GM10266 (cell line): ENCODE results near the gene SERGEF.

Experiments
- DNase-seq: peaks from one replicate; pipeline ENCODE4 v3.0.0; 2012; ENCODE audit errors: extremely low spot score
- CTCF ChIP-seq: IDR thresholded peaks from 2 replicates; pipeline ENCODE4 v1.5.1; 2012; ENCODE audit warnings: mild to moderate bottlenecking, low read depth; ENCODE audit not compliant: control insufficient read depth, insufficient read depth; ENCODE audit errors: missing control alignments

Gene SERGEF

GRCh38 chr11:17771841-17772401, 240.9 kb downstream of the SERGEF start:
- TF ChIP-seq CTCF: no peak
- DNase-seq: no peak

DNA sequence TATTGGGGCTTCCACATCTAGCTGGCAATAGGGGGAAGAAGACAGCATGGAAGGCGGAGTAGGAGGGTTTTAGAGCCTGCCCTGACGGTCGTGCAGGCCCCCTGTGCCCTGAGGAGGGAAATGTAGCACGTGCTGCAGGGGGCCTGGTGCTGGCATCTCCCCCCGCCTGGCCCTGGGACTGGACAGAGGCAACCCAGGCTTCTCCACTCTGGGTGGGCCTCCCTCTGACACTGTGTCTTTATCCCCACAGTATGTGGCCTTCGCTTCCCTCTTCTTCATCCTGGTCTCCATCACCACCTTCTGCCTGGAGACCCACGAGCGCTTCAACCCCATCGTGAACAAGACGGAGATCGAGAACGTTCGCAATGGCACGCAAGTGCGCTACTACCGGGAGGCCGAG, 241.4 kb downstream of the SERGEF start:
- no peak for TF ChIP-seq CTCF
- DNase-seq: no peak

GRCh38 chr11:17770917-17771316, 241.9 kb downstream of the SERGEF start:
- TF ChIP-seq CTCF: no peak
- DNase-seq: no peak

DNA sequence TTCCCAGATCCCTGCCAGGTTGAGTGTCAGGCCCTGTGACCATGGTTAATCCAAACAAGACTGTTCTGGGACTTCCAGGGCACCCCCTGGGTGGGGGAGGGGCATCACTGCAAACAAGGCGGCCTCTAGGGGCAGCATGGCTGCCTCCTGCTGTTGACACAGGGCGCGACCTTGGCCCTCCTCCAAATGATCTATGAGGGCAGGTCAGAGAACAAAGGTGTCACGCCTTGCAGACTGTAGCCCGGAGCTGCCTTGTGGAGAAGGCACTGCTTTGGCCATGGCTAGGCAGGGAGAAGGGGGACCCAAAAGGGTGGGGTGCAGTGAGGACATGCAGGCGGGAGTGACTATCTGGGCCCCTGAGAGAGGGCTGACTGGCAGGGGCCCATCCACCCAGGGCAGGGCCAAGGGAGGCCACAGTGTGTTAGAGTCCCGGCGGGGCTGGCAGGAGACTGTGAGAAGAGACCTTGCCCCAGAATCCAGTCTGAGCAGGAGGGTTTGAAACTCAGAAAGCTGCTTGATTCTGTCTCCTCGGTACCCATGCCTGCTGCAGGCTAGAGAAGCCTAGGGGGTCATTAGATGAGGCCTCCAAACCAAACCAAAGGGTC, 242.7 kb downstream of the SERGEF start:
- TF ChIP-seq CTCF: no peak
- DNase-seq: no peak

DNA sequence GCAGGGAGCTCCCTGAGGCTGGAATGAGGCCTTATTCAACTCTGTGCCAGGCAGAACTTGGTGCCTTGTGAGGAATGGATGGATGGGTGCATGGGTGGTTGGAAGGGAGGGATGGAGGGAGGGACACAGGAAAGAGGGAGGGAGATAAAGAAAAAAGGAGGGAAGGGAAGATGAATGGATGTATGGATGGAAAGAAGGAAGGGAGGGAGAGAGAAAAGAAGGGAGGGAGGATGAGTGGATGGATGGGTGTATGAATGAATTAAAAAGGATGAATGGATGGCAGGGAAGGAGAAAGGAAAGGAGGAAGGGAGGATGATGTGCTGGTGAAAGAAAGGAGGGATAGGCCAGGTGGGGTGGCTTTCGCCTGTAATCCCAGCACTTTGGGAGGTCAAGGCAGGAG, 243.6 kb downstream of the SERGEF start:
- no peak for DNase-seq
- TF ChIP-seq CTCF: no peak

DNA sequence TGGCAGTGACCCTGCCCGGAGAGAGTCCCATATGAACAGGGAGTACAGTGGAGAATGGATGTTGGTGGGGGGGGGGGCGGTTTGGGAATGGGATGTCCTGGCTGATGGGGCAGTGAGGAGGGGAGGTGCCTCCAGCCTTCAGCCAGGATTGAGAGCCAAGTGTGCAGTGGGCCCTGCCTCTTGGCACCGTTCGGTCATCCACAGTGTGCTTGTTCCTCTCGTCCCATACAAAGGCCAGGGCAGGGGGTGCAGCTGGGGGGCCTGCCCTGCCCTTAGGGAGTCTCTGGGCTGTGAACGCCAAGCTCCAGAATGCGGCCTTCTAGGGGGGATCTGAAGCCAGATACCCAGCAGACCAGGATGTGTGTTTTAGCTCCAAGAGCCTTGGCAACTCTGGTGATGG, 244.3 kb downstream of the SERGEF start:
- TF ChIP-seq CTCF: no peak

DNA sequence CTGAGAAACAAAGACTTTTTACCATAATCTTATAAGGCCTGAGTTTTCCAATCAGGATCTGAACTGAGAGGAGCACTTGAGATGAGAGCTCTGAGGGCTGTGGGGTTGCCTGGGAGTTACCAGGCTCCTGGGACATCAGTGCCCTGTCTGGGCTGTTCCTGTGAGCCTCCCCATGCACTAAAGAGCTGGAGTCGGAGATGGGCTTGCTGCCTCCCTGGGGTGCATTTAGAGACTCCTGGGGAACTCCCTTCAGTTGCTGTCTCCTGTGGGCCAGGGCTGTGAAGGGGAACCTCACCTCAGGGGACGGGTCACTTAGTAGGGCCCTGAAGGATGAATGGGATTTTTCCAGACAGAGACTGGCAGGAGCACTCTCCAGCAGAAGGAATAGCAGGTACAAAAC, 244.9 kb downstream of the SERGEF start:
- no peak for DNase-seq
- TF ChIP-seq CTCF: no peak

More for the DNA sequence above, 244.3 kb downstream of the SERGEF start:
- DNase-seq: no peak
